Lower lobe of right lung (tissue), 2 donors: ENCODE results near the gene ADIPOR2. TPM values are rescaled to one million over a fixed set of nuclear protein-coding genes. Genes with fewer than 3 reads are reported as not detected.

Experiments used
- ATAC-seq, 2 donors: fragments of 200-7000 bp; cut with Tn5 transposase; one replicate each; pipeline ENCODE4 v1.9.1; 2020 to 2022; ENCODE audit warnings: mild to moderate bottlenecking in 2 of 2, moderate library complexity in 2 of 2
- DNase-seq: peaks from one replicate; pipeline ENCODE4 v3.0.0-alpha.2; 2020
- H3K27ac ChIP-seq: fragments of 200-600 bp; one replicate; pipeline ENCODE4 v1.8.0; 2022
- H3K27me3 ChIP-seq: fragments of 200-600 bp; one replicate; pipeline ENCODE4 v1.8.0; 2022; ENCODE audit warnings: low read depth
- H3K36me3 ChIP-seq: fragments of 200-600 bp; one replicate; pipeline ENCODE4 v1.8.0; 2022; ENCODE audit warnings: mild to moderate bottlenecking
- H3K4me1 ChIP-seq: fragments of 200-600 bp; one replicate; pipeline ENCODE4 v1.8.0; 2022
- H3K4me3 ChIP-seq: fragments of 200-600 bp; one replicate; pipeline ENCODE4 v1.8.0; 2022; ENCODE audit warnings: mild to moderate bottlenecking
- H3K9me3 ChIP-seq: fragments of 200-600 bp; one replicate; pipeline ENCODE4 v1.8.0; 2022
- CTCF ChIP-seq: fragments of 200-600 bp; IDR thresholded peaks from one replicate; pipeline ENCODE4 v1.8.0; 2022; ENCODE audit warnings: antibody characterized with exemption, mild to moderate bottlenecking
- intact Hi-C: fragments of 100-400 bp; cut with DNase I; formaldehyde crosslinking; loops from one replicate; pipeline ENCODE4 v1.11.0; 2022
- total RNA-seq: library from RNA; stranded (reverse); fragmentation: NEBNext Ultra II Directional; extraction: Animal tissue kit (Norgen Biotek cat#: 25700); gene quantifications from one replicate; pipeline ENCODE4 v1.2.1, GENCODE V29; 2021
- donor health status: DM: no; HTN: yes; CAD: no; lungs with severe emphysema.

Gene ADIPOR2
- total RNA-seq, 1 donor from 2014 or later = 83.8 TPM

GRCh38 chr12:1782215-1782614 is 91.3 kb downstream of the ADIPOR2 start:
- TF ChIP-seq CTCF = no peak
- no peak overlapping the region for H3K27ac ChIP-seq
- intact Hi-C loops = no loop called here
- DNase-seq (no peak), ATAC-seq (no peak)
- H3K36me3 ChIP-seq = peaks cover 64% of the 10 kb centered on the region
- peaks cover 28% of the 10 kb centered on the region for H3K4me1 ChIP-seq
- no peaks in the 10 kb centered on the region for H3K27me3 ChIP-seq
- no peak overlapping the region for H3K4me3 ChIP-seq
- no peaks in the 10 kb centered on the region for H3K9me3 ChIP-seq

GRCh38 chr12:1787714-1788113 is 96.8 kb downstream of the ADIPOR2 start:
- H3K27me3 ChIP-seq = no peaks in the 10 kb centered on the region
- intact Hi-C loops = loop anchor here (5.0 kb wide), 1 partner anchor 135 kb away; no protein-coding TSS in a partner anchor
- peaks cover 9% of the 10 kb centered on the region for H3K4me1 ChIP-seq
- H3K27ac ChIP-seq = no peak overlapping the region
- DNase-seq (no peak), ATAC-seq (no peak)
- no peaks in the 10 kb centered on the region for H3K9me3 ChIP-seq
- H3K36me3 ChIP-seq = peaks cover 54% of the 10 kb centered on the region
- TF ChIP-seq CTCF = no peak
- no peak overlapping the region for H3K4me3 ChIP-seq

- Histone ChIP-seq H3K4me1 (peaks cover 18% of the 10 kb centered on the region), H3K36me3 (peaks cover 29% of the 10 kb centered on the region), H3K27me3 (no peaks in the 10 kb centered on the region), H3K9me3 (no peaks in the 10 kb centered on the region), H3K27ac (no peak overlapping the region), H3K4me3 (no peak overlapping the region)
- intact Hi-C loops = loop anchor here (10.0 kb wide), 1 partner anchor 144 kb away; no protein-coding TSS in a partner anchor
- DNase-seq = no peak
- TF ChIP-seq CTCF = no peak
- no peak for ATAC-seq
Observed at GRCh38 chr12:1790444-1790843, 99.6 kb downstream of the ADIPOR2 start.

GRCh38 chr12:1791104-1791841 is 100.4 kb downstream of the ADIPOR2 start:
- Histone ChIP-seq H3K9me3 (no peaks in the 10 kb centered on the region), H3K4me3 (no peak overlapping the region), H3K27ac (no peak overlapping the region), H3K36me3 (peaks cover 21% of the 10 kb centered on the region), H3K4me1 (peaks cover 23% of the 10 kb centered on the region), H3K27me3 (no peaks in the 10 kb centered on the region)
- intact Hi-C loops = loop anchor here (10.0 kb wide), 1 partner anchor 144 kb away; no protein-coding TSS in a partner anchor
- peak; percentile 61 for DNase-seq
- TF ChIP-seq CTCF = peak; percentile 81
- peak in 1 of 2 donors; percentile 56 for ATAC-seq

GRCh38 chr12:1792406-1792805 is 101.5 kb downstream of the ADIPOR2 start:
- intact Hi-C loops = loop anchor here (10.0 kb wide), 1 partner anchor 142 kb away; no protein-coding TSS in a partner anchor
- H3K4me1 ChIP-seq = peaks cover 24% of the 10 kb centered on the region
- DNase-seq (no peak), ATAC-seq (no peak)
- H3K27ac ChIP-seq = no peak overlapping the region
- no peak for TF ChIP-seq CTCF
- no peaks in the 10 kb centered on the region for H3K9me3 ChIP-seq
- no peak overlapping the region for H3K4me3 ChIP-seq
- H3K36me3 ChIP-seq = peaks cover 10% of the 10 kb centered on the region
- no peaks in the 10 kb centered on the region for H3K27me3 ChIP-seq
